Ishikawa (cell line): ENCODE results near the gene BTBD9.

Source experiments
- CEBPB ChIP-seq: IDR thresholded peaks from 2 replicates; pipeline ENCODE4 v1.6.1; 2012
- CREB1 ChIP-seq: IDR thresholded peaks from 2 replicates; pipeline ENCODE4 v1.6.1; 2012; ENCODE audit warnings: low read depth
- EGR1 ChIP-seq: IDR thresholded peaks from 2 replicates; pipeline ENCODE4 v1.6.1; 2012
- EP300 ChIP-seq: IDR thresholded peaks from 2 replicates; pipeline ENCODE4 v1.6.1; 2012; ENCODE audit warnings: borderline replicate concordance
- FOXM1 ChIP-seq: IDR thresholded peaks from 2 replicates; pipeline ENCODE4 v1.6.1; 2012; ENCODE audit warnings: low read depth, borderline replicate concordance
- RAD21 ChIP-seq: IDR thresholded peaks from 2 replicates; pipeline ENCODE4 v1.6.1; 2012; ENCODE audit warnings: low read depth
- TAF1 ChIP-seq: IDR thresholded peaks from 2 replicates; pipeline ENCODE4 v1.6.1; 2012; ENCODE audit warnings: low read depth, mild to moderate bottlenecking
- TCF12 ChIP-seq: IDR thresholded peaks from 2 replicates; pipeline ENCODE4 v1.6.1; 2012; ENCODE audit warnings: low read depth
- TEAD4 ChIP-seq: IDR thresholded peaks from 2 replicates; pipeline ENCODE4 v1.6.1; 2012
- YY1 ChIP-seq: IDR thresholded peaks from 2 replicates; pipeline ENCODE4 v1.6.1; 2012; ENCODE audit warnings: low read depth
- ZBTB7A ChIP-seq: IDR thresholded peaks from 2 replicates; pipeline ENCODE4 v1.6.1; 2012; ENCODE audit warnings: low read depth
- TF ChIP-seq, protein P1 (sequence below): IDR thresholded peaks from 2 replicates; pipeline ENCODE4 v1.6.1; 2012; ENCODE audit warnings: low read depth, mild to moderate bottlenecking
- TF ChIP-seq, protein P2 (sequence below): IDR thresholded peaks from 2 replicates; pipeline ENCODE4 v1.6.1; 2012

DNA sequence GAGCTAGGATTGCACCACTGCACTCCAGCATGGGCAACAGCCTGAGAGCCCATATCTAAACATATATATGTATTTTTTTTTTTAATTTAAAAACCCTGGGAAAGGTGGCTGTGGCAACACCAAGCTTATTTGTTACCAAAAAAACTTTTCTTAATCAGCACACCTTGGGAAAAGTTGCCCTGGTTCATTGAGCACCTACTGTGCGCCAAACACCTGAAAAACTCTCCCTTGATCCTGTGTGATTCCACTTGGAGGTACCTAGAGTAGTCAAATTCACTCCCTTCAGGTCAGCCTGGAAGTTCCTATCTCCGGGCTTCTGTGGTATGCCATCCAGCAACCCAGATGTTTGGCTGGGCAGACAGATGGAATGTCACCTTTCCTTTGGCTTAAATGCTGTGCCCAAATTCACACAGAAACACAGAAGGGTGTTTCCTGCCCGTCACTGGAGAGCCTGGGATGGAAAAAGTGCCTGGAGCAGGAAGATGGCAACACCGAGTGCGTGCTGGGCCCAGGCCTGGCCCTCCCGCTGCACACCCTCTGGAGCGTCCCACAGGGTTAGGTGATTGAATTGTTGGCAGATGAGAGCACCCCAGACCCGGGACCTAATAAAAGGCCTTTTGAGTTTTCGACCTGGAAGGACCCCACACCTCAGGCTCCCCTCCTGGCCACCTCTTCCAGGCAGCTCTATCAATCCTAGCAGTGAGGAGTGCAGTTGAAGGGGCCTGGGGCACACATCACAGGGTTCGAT lies 482.7 kb downstream of the BTBD9 start:
- no peak for TF ChIP-seq CREB1
- TF ChIP-seq TAF1 = no peak
- TF ChIP-seq CEBPB = no peak
- no peak for TF ChIP-seq TEAD4
- TF ChIP-seq FOXM1 = no peak
- TF ChIP-seq, protein P1, sequence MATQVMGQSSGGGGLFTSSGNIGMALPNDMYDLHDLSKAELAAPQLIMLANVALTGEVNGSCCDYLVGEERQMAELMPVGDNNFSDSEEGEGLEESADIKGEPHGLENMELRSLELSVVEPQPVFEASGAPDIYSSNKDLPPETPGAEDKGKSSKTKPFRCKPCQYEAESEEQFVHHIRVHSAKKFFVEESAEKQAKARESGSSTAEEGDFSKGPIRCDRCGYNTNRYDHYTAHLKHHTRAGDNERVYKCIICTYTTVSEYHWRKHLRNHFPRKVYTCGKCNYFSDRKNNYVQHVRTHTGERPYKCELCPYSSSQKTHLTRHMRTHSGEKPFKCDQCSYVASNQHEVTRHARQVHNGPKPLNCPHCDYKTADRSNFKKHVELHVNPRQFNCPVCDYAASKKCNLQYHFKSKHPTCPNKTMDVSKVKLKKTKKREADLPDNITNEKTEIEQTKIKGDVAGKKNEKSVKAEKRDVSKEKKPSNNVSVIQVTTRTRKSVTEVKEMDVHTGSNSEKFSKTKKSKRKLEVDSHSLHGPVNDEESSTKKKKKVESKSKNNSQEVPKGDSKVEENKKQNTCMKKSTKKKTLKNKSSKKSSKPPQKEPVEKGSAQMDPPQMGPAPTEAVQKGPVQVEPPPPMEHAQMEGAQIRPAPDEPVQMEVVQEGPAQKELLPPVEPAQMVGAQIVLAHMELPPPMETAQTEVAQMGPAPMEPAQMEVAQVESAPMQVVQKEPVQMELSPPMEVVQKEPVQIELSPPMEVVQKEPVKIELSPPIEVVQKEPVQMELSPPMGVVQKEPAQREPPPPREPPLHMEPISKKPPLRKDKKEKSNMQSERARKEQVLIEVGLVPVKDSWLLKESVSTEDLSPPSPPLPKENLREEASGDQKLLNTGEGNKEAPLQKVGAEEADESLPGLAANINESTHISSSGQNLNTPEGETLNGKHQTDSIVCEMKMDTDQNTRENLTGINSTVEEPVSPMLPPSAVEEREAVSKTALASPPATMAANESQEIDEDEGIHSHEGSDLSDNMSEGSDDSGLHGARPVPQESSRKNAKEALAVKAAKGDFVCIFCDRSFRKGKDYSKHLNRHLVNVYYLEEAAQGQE = no peak
- no peak for TF ChIP-seq EP300
- TF ChIP-seq TCF12 = no peak
- TF ChIP-seq RAD21 = no peak
- TF ChIP-seq EGR1 = no peak
- TF ChIP-seq ZBTB7A = no peak
- TF ChIP-seq, protein P2, sequence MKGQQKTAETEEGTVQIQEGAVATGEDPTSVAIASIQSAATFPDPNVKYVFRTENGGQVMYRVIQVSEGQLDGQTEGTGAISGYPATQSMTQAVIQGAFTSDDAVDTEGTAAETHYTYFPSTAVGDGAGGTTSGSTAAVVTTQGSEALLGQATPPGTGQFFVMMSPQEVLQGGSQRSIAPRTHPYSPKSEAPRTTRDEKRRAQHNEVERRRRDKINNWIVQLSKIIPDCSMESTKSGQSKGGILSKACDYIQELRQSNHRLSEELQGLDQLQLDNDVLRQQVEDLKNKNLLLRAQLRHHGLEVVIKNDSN = no peak
- TF ChIP-seq YY1 = no peak
